ENCODE results near the gene PTPRZ1.

PTPRZ1 gene

DNA sequence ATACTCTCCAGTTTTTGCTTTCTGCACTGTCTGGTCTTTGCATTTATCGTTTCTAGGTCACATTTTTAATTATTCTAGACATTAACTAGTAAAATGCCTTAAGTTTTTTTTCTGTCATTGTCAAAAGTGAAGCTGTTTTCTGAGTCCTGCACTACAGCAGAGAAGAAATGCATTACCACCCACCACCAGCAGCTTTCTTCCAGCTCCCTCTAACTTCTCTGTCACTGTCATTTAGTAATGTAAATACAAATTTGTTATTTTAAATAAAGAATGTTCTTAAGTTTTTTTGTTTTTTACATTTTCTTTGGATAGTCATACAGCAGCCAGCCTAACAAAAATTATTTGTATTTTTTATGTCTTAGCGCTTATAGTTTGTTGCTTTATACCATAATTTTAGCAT lies 18.8 kb downstream of the PTPRZ1 start:
- TF ChIP-seq, protein P1, sequence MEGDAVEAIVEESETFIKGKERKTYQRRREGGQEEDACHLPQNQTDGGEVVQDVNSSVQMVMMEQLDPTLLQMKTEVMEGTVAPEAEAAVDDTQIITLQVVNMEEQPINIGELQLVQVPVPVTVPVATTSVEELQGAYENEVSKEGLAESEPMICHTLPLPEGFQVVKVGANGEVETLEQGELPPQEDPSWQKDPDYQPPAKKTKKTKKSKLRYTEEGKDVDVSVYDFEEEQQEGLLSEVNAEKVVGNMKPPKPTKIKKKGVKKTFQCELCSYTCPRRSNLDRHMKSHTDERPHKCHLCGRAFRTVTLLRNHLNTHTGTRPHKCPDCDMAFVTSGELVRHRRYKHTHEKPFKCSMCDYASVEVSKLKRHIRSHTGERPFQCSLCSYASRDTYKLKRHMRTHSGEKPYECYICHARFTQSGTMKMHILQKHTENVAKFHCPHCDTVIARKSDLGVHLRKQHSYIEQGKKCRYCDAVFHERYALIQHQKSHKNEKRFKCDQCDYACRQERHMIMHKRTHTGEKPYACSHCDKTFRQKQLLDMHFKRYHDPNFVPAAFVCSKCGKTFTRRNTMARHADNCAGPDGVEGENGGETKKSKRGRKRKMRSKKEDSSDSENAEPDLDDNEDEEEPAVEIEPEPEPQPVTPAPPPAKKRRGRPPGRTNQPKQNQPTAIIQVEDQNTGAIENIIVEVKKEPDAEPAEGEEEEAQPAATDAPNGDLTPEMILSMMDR (IDR thresholded peaks at IDR 0.05), result no peak

DNA sequence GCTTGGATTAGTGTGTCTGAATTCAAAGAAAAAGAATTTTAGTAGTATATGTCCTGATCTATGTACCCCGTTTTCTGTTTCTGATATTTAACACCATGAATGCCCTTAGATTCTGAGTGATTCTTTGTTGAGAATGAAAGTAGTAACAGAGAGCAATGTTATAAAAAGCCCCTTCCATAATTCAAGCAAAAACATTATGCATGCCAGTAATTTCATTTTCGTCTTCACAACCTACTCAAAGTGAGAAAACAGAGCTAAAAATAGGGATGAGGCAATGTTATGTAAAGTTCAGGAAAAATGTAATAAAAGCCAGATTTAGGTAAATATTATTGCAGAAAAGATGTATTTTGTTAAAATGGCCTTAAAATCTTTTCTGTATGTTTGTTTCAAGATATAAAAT lies 28.1 kb downstream of the PTPRZ1 start:
- TF ChIP-seq, protein P1 (IDR thresholded peaks at IDR 0.05), result no peak

DNA sequence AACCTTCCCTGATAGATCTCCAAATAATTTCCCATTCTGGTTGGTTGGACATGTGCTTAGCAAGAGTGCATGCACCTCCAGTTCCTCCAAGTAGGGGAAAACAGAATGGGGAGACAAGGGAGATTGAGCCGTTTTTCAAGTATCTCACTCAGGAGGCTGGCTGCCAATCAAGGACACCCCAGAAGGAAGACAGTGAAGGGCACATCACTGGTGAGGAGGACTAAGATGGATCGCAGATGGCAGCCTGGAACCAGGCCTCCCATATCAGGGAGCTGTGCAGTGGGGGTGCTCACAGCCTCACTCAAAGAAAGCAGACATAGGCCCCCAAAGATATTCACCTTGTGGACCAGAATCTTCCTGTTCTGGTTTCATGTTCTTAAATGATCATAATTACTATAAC lies 31.2 kb downstream of the PTPRZ1 start:
- TF ChIP-seq, protein P1 (IDR thresholded peaks at IDR 0.05), result no peak

DNA sequence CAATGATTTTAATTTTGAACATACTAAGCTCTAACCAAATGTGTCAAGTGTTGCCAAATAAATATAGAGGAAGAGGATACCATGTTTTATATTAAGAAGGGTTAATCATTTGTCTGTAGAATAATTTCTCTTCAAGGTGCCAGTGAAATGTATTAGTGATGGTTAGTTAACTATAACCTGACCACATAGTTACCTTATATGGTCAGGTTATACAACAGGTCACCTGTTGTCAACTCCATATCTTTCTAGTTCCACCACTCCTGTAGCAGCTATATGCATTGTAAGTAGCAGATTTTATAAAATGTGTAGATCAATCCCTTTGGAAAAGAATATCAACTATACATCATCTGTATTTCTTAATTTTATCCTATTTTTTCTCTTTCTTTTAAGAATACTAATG lies 35.1 kb downstream of the PTPRZ1 start:
- TF ChIP-seq, protein P1 (IDR thresholded peaks at IDR 0.05), result no peak

DNA sequence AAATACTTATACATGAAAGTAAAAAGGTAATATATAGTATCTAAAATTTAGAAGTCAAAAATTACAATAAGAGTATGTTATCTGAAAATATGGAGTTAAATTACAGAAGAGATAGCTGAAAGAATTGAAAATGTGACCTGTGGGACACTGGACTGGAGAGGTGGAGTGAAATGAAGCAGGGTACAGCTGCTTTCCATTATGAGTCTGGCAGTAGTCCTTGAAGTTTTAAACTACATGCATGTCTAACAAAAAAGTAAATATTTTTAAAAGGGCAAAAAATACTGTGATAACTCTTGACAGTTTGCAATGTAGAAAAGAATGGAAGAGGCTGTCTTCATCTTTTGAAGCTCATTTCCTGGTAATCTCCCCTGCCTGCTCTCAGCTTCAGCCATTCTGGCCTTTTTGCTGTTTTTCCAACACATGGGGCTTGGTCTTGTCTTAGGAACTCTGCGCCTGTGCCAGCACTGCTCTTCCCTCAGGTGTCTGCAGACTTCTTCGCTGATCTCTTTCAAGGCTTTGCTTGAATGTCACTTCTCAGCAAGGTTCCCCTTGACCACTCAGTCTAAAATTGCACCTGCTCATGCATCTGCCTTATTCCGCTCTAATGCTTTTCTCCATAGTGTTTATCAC lies 36.9 kb downstream of the PTPRZ1 start:
- TF ChIP-seq, protein P1 (IDR thresholded peaks at IDR 0.05), result no peak

DNA sequence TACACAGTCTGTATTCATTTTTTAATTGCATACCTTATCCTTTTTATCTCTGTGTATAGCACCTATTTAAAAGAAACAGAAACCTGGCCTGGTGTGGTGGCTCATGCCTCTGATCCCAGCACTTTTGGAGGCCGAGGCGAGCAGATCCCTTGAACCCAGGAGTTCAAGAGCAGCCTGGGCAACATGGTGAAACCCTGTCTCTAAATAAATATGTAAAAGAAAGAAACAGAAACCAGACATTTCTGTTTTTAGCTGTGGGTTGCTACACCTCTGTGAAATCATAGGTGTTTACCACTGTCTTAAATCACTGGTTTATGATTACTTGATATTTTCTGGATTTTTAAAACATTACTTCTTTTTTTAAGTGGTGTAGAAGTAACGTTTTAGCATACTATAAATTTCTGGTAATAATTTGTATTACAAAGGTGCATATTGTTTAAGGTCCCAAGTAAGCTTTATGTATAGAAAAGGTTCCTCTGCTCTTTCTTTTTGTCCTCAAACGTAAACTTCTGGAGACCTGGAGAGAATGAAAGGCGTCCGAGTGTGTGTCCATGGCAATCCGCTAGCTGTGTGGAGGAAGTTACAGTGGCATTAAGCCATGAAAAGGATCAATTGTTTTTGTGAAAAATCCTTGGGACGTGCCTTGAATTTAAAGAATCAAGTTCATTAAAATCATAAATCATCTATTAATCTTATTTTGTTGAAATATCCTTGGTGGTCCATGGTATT lies 41.1 kb downstream of the PTPRZ1 start:
- TF ChIP-seq, protein P1 (IDR thresholded peaks at IDR 0.05), result no peak

DNA sequence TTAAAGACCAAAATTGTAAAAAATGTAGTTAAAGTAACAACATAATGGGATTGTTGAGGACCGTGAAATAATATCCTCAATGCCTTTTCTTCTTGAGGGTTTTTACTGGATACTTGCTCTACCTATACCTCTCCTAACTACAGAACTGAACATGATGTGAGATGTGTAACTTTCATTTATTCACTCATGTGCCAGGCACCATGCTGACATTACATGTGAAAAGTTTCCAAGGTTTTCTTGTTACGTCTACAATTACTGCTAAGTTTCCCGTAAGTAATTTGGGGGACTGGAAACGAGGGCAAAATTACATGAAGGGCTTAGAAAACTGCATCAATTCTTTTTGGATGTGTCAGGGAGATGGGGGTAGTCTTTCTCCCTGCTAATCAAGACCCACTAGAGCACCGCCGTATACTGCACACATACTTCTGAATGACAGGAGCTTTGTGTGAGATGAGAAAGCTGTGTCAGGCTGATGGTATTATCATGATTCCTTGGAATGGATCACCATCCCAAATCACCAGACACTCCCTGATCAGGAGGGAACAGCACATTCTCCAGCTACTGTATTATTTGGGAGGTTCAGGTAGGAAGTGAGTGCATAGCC lies 41.8 kb downstream of the PTPRZ1 start:
- TF ChIP-seq, protein P1 (IDR thresholded peaks at IDR 0.05), result no peak
